Thyroid gland (tissue), 4 donors: ENCODE measurements around the gene ACOT9. TPM values are rescaled to one million over a fixed set of nuclear protein-coding genes. Genes with fewer than 3 reads are reported as not detected.
"Not testable (repeated sequence)": the region's sequence is repeated elsewhere in the genome, so short reads cannot be mapped to it uniquely, and the experiment has no call there.

Experiments
- DNase-seq, 2 donors: peaks; one replicate each; pipeline ENCODE4 v3.0.0-alpha.2; 2019
- H3K27ac ChIP-seq, 3 donors: fragments of 200-600 bp; sonication (generic); 1 replicate in 2 of 3; 2 replicates in 1 of 3; pipeline ENCODE4 v1.5.1; 2016 to 2019; ENCODE audit warnings: mild to moderate bottlenecking in 1 of 3, moderate library complexity in 1 of 3
- H3K27me3 ChIP-seq: fragments of 200-600 bp; sonication (generic); one replicate; pipeline ENCODE4 v1.5.1; 2019
- H3K36me3 ChIP-seq, 2 donors: fragments of 200-600 bp; sonication (generic); one replicate each; pipeline ENCODE4 v1.5.1; 2016 to 2019
- H3K4me1 ChIP-seq, 2 donors: fragments of 200-600 bp; sonication (generic); one replicate each; pipeline ENCODE4 v1.5.1; 2017 to 2019
- H3K4me3 ChIP-seq, 3 donors: fragments of 200-600 bp; sonication (generic); replicated peaks in 1 of 3; 1 replicate in 2 of 3; 2 replicates in 1 of 3; pipeline ENCODE4 v1.5.1; 2016; ENCODE audit warnings: mild to moderate bottlenecking in 1 of 3
- H3K9me3 ChIP-seq: fragments of 200-600 bp; sonication (generic); one replicate; pipeline ENCODE4 v1.5.1; 2017
- POLR2A ChIP-seq, 2 donors: fragments of 450-650 bp; IDR thresholded peaks; one replicate each; pipeline ENCODE4 v1.6.1; 2017; ENCODE audit warnings: antibody characterized with exemption in 2 of 2, mild to moderate bottlenecking in 2 of 2, moderate library complexity in 1 of 2
- WGBS, 2 donors: methylation state at CpG; one replicate each; pipeline ENCODE4 v1.1.5; 2017; 5-methylcytosine and 5-hydroxymethylcytosine counted together
- intact Hi-C: fragments of 100-400 bp; cut with DNase I; formaldehyde crosslinking; loops from one replicate; pipeline ENCODE4 v1.15.1; 2023
- total RNA-seq, 4 donors: library from RNA; depleted of rRNA; stranded (reverse); fragments of >200 nt; gene quantifications; one replicate each; pipeline ENCODE4 v1.2.3, GENCODE V29; 2016
- TF ChIP-seq, protein P1 (sequence below), 6 experiments: fragments of 200-600 bp in 3 of 6; fragments of 450-650 bp in 3 of 6; sonication (generic) in 3 of 6; IDR thresholded peaks; one replicate each; pipeline ENCODE4 v1.5.1; 2016 to 2019; ENCODE audit warnings: antibody characterized with exemption in 6 of 6, mild to moderate bottlenecking in 2 of 6, inconsistent platforms in 1 of 6, moderate library complexity in 1 of 6

ACOT9 gene
- total RNA-seq, 4 donors from 2014 or later = 50.1 to 73.9 (median 62.8) TPM

DNA sequence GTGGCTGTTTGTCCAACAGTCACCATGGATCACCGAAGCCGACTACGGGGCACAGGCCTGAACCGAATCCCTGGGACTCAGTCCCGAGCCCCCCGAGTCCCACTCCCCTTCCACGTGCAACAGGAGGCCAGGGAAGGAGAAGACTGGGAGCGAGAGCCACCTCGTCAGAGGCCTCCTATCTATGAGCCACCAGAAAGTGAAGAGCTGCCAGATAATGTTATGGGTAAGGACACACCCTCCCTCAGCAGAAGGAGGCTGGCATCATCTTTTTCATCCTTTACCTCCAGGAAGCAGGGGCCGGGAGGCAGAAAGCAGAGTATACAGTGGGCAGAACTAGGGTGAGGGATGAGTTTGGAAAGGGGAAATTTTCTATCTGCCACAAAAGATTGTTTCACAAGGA, 78.6 kb downstream of the ACOT9 start:
- Histone ChIP-seq H3K9me3 (no peaks in the 10 kb centered on the region), H3K27me3 (no peaks in the 10 kb centered on the region), H3K4me3 (no peak overlapping the region), H3K4me1 (no peaks in the 10 kb centered on the region), H3K27ac (no peak overlapping the region), H3K36me3 (no peaks in the 10 kb centered on the region)
- TF ChIP-seq, protein P1, sequence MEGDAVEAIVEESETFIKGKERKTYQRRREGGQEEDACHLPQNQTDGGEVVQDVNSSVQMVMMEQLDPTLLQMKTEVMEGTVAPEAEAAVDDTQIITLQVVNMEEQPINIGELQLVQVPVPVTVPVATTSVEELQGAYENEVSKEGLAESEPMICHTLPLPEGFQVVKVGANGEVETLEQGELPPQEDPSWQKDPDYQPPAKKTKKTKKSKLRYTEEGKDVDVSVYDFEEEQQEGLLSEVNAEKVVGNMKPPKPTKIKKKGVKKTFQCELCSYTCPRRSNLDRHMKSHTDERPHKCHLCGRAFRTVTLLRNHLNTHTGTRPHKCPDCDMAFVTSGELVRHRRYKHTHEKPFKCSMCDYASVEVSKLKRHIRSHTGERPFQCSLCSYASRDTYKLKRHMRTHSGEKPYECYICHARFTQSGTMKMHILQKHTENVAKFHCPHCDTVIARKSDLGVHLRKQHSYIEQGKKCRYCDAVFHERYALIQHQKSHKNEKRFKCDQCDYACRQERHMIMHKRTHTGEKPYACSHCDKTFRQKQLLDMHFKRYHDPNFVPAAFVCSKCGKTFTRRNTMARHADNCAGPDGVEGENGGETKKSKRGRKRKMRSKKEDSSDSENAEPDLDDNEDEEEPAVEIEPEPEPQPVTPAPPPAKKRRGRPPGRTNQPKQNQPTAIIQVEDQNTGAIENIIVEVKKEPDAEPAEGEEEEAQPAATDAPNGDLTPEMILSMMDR (IDR thresholded peaks at IDR 0.05) = no peak
- 95 to 96% methylated on average over 8 to 10 of the region's 10 CpGs for WGBS, 2 donors
- intact Hi-C loops = no loop called here
- no peak for DNase-seq

DNA sequence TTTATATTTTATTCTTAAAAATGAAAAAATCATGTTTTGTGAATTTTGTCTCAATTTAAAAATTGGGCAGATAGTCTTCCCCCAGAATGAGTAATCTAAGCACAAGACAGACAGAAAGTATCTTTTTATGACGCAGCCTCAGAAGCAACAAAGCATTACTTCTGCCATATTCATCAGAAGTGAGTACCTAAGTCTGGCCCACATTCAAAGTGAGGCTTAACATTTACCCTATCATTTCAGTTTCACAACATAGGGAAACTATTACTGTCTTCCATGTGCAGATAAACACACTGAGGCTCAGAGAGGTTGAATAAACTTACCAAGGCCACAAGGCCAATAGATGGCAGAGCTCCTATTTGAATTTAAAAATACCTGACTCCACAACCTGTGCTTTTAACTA, 80.2 kb downstream of the ACOT9 start:
- Histone ChIP-seq H3K36me3 (no peaks in the 10 kb centered on the region), H3K27ac (no peak overlapping the region), H3K9me3 (no peaks in the 10 kb centered on the region), H3K4me3 (no peak overlapping the region), H3K27me3 (no peaks in the 10 kb centered on the region), H3K4me1 (no peaks in the 10 kb centered on the region)
- no peak for TF ChIP-seq POLR2A (IDR thresholded peaks at IDR 0.05)
- TF ChIP-seq, protein P1 (IDR thresholded peaks at IDR 0.05) = no peak
- 83 to 100% methylated on average over 1 of the region's 1 CpG for WGBS, 2 donors
- no peak for DNase-seq
- intact Hi-C loops = no loop called here

DNA sequence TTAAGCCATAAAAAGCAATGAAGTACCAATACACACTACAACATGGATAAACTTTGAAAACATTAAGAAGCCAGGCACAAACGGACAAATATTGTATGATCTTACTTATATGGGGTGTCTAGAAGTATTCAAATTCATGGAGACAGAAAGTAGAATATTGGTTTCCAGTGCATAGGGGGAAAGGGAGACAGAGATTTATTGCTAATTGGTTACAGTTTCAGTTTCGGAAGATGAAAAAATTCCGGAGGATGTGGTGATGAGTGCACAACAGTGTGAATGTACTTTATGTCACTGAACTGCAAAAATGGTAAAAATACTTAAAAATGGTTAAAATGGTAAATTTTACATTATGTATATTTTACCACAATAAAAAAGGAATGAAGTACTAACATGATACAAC, 80.9 kb downstream of the ACOT9 start:
- no peak for DNase-seq
- 82 to 83% methylated on average over 3 of the region's 3 CpGs for WGBS, 2 donors
- no peaks in the 10 kb centered on the region for H3K4me1 ChIP-seq
- no peaks in the 10 kb centered on the region for H3K36me3 ChIP-seq
- no peak overlapping the region for H3K27ac ChIP-seq
- no peaks in the 10 kb centered on the region for H3K9me3 ChIP-seq
- no peak overlapping the region for H3K4me3 ChIP-seq
- no peaks in the 10 kb centered on the region for H3K27me3 ChIP-seq
- intact Hi-C loops = no loop called here
- TF ChIP-seq, protein P1 (IDR thresholded peaks at IDR 0.05) = no peak
- TF ChIP-seq POLR2A (IDR thresholded peaks at IDR 0.05) = no peak

DNA sequence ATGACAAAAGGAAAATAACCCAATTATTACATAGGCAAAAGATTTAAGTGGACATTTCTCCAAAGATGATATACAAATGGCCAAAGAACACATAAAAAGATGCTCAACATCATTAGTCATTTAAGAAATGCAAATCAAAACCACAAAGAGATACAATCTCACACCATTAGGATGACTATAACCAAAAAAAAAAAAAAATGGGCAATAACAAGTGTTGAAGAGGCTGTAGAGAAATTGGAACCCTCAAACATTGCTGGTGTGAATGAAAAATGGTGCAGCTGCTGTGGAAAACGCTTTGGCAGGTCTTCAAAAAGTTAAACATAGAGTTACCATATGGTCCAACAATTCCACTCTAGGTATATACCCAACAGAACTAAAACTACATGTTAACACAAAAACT, 81.4 kb downstream of the ACOT9 start:
- DNase-seq = no peak
- Histone ChIP-seq H3K9me3 (no peaks in the 10 kb centered on the region), H3K27ac (no peak overlapping the region), H3K4me3 (no peak overlapping the region), H3K36me3 (no peaks in the 10 kb centered on the region), H3K4me1 (no peaks in the 10 kb centered on the region), H3K27me3 (no peaks in the 10 kb centered on the region)
- intact Hi-C loops = no loop called here
- TF ChIP-seq, protein P1 (IDR thresholded peaks at IDR 0.05) = no peak
- TF ChIP-seq POLR2A (IDR thresholded peaks at IDR 0.05) = no peak
- WGBS, 2 donors = 71 to 84% methylated on average over 1 of the region's 1 CpG

DNA sequence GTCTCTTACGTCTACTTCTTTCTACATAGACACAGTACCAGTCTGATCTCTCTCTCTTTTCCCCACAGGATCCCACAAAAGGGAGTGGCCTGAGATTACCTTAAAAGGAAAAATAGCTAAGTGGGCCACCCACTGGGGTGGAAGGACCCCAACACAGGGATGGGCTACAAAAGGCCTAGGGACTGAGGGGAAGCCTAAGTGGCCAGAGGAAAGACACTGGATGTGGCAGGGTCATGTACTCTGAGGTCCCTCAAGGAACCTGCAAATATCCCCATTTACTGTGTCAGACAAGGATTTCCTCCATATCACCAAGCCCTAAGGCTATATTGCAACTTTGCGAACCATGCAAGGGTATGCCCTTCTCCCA, 82.3 kb downstream of the ACOT9 start:
- TF ChIP-seq POLR2A (IDR thresholded peaks at IDR 0.05) = no peak
- TF ChIP-seq, protein P1 (IDR thresholded peaks at IDR 0.05) = no peak
- H3K9me3 ChIP-seq = no peaks in the 10 kb centered on the region
- intact Hi-C loops = no loop called here
- 91 to 100% methylated on average over 2 of the region's 2 CpGs for WGBS, 2 donors
- no peak for DNase-seq
- no peak overlapping the region for H3K27ac ChIP-seq
- no peaks in the 10 kb centered on the region for H3K27me3 ChIP-seq
- no peaks in the 10 kb centered on the region for H3K36me3 ChIP-seq
- no peaks in the 10 kb centered on the region for H3K4me1 ChIP-seq
- H3K4me3 ChIP-seq = no peak overlapping the region

DNA sequence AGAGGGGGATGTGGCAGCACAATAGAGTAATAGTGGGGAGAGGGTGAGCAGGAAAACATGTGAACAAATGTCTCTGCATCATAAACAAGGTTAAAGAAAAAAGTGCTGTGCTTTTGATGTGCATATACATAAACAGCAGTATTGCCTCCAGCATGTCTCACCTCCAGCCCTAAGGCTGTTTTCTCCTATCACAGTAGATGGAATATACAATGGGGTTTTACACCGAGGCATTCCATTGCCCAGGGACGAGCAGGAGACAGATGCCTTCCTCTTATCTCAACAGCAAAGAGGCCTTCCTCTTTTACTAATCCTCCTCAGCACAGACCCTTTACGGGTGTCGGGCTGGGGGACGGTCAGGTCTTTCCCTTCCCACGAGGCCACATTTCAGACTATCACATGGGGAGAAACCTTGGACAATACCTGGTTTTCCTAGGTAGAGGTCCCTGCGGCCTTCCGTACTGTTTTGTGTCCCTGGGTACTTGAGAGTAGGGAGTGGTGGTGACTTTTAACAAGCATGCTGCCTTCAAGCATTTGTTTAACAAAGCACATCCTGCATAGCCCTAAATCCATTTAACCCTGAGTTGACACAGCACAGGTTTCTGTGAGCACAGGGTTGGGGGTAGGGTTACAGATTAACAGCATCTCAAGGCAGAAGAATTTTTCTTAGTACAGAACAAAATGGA, 82.9 kb downstream of the ACOT9 start:
- H3K27ac ChIP-seq, intact Hi-C loops, DNase-seq, H3K36me3 ChIP-seq, H3K27me3 ChIP-seq, H3K4me3 ChIP-seq, H3K4me1 ChIP-seq, H3K9me3 ChIP-seq: not testable (repeated sequence)
- WGBS, 2 donors = 48 to 67% methylated on average over 2 to 8 of the region's 8 CpGs
